Femur (tissue), 1 donor: ENCODE measurements around the gene KRT14.
"Not testable (repeated sequence)": the region's sequence is repeated elsewhere in the genome, so short reads cannot be mapped to it uniquely, and the experiment has no call there.

Experiments used
- DNase-seq: peaks from one replicate; pipeline ENCODE4 v3.0.0-alpha.2; 2017

The KRT14 gene

DNA sequence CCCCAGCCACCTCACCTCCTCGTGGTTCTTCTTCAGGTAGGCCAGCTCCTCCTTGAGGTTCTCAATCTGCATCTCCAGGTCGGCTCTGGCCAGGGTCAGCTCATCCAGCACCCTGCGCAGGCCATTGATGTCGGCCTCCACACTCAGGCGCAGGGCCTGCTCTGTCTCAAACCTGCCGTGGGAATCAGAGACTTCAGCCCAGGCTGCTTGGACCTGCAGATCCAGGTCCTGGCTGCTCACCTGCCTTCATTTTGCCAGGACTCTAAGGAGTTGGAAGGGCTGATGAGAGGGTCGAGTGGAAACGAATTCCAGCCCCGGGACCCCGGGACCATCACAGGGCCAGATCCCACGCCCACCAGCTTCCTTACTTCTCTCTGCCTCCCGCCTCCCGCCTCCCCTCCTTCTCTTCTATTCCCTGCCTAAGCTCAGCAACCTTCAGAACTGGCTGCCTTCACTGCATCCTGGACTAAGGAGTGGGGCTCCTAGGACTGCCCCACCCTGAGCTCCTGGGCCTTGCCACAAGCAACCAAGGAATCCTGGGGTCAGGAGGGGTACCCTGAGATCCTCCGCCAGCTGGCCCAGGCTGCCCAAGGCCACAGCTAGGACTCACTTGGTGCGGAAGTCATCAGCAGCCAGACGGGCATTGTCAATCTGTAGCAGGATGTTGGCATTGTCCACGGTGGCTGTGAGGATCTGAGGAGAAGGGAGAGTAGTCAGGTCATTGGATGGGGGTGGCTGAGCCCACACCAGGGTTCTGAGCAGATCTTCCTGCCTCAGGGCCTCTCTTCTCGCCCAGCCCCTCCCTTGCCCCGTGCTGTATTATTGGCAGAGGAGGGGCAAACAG is 35.9 kb upstream of the KRT14 start:
- DNase-seq, result not testable (repeated sequence)

DNA sequence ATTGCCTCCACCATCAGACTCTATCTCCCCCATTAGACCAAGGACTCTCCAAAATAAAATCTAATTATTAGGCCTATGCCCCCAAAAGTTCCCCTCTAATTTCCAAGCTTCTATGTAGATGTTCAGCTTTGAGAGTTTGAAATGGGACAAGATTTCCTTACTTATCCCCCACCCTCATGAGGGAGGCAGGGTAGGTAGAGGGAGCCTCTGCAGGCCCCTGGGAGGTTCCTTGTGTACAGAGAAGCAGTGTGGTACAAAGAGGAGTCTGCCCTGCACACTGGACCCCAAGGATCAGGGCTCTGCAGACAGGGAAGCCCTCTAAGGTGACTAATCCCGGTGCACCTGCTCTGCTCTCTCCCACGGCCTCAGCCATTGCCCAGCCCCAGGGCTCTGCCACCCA is 35.2 kb upstream of the KRT14 start:
- no peak for DNase-seq

- DNase-seq, result not testable (repeated sequence)
Measured at GRCh38 chr17:41621435-41621817, 34.7 kb upstream of the KRT14 start.

DNA sequence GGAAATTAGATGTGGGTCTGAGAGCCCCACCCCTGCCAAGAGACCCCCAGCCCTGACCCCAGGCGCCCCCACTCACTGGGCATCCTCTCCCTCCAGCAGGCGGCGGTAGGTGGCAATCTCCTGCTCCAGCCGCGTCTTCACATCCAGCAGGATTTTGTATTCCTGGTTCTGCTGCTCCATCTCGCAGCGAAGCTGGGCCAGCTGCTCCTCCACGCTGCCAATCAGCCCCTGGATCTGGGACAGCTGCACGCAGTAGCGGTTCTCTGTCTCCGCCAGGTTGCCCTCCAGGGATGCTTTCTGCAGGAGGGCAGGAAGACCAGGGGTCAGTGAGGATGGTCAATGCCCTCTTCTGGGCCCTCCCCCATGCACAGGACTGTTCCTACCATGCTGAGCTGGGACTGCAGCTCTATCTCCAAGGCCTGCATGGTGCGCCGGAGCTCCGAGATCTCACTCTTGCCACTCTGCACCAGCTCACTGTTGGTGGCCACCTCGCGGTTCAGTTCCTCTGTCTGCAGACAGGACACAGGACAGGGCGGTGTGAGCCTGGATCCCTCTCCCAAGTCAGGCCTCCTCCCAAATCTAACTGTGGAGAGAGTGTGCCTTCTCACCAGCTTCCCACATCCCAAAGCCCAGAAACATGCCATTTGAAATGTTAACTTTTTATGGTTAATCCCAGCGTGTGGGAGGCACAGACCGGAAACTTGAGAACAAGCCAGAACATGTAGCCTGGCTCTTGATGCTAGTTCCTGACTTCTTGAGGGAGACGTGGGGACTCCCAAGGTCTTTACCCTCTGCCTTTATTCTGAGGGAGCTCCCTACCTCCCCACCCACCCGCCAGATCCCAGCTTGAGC is 34.1 kb upstream of the KRT14 start:
- no peak for DNase-seq

- DNase-seq, result not testable (repeated sequence)
Measured at GRCh38 chr17:41619927-41620582, 33.4 kb upstream of the KRT14 start.

GRCh38 chr17:41619036-41619926 is 32.6 kb upstream of the KRT14 start:
- DNase-seq, result no peak

DNA sequence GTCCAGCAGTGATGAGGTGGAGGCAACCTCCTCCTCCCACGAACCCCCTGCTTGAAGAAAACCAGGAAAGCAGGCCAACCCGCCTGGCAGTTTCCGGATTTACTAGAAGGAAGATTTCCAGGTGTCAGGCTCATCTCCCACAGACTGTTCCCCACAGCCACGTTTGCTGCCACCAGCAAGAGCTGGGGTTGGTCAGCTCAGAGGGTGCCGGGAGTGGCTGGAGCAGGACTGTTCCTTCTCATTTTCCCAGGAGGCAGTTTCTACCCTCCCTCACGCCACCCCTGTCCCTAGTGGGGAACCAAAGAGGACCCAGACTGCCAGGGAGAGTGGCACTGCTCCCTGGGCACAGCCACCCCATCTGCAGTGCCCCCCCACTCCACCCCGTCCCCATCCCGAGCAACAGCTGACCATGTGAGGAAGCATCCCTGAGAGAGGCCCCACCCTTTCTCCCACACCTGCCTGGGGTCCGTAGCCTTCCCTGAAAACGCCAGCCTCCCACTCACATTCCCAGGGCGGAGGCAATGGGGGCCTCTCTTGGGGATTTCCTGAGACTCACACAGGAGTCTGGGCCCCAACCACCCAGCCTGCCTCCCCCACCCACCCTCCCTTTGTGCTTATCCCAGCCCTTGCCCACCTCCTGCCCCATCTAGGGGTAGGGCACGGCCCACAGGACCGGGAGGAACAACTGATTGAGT is 31.8 kb upstream of the KRT14 start:
- DNase-seq, result no peak

DNA sequence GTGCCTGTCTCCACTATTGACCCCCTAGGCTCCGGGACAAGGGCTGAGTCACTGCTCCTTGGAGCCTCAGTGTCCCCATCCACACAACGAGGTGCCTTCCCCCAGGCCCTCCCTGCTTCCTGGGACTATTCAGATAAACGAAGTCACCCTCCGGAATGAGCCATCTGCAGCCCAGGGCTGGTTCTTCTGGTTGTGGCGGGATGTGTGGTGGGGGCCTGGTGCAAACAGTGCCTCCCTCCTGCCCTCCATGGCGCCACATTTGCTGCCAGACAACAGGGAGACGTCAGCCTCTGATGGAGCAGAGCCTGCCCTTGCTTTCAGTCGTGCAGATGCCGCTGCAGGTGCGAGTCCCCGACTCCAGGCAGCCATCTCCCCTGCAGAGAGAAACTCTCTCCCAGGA is 31.0 kb upstream of the KRT14 start:
- DNase-seq, result no peak

DNA sequence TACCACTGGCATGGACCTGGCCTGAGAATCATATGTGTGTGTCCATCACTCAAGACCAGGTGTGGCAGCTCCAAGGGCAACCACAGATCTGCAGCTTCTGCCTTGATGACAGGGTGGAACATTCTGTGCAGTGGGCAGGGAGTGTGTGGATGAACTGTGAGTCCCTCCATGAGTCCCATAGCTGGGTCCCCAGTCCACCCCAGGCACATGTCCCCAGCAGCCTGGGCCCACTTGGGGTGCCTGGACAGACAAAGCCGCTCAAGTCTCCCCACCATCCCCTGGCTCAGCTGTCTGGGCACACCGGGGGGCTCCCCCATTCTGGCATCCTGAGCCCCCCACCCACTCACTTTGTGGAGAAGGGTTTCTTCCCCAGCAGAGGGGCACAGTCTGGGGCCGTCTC is 30.4 kb upstream of the KRT14 start:
- no peak for DNase-seq

GRCh38 chr17:41616486-41616885 is 29.8 kb upstream of the KRT14 start:
- DNase-seq, result not testable (repeated sequence)

DNA sequence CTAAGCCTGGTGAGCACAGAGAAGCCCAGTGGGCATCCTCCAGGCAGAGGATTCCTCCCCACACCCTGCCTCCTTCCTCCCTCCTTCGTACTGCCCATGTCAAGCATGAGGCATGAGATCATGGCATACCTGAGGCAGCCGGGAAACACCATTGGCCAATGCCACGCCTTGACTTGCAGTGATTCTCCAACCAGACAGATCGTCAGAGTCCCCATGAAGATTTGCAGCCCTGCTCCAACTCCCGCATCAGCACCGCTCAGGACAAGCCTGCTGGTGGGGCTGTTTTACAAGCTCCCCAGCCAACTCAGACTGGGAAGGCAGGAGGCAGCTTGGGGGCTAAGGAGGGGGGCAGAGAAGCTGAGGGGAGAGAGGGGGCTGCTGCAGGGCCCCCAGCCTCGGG is 28.8 kb upstream of the KRT14 start:
- no peak for DNase-seq

DNA sequence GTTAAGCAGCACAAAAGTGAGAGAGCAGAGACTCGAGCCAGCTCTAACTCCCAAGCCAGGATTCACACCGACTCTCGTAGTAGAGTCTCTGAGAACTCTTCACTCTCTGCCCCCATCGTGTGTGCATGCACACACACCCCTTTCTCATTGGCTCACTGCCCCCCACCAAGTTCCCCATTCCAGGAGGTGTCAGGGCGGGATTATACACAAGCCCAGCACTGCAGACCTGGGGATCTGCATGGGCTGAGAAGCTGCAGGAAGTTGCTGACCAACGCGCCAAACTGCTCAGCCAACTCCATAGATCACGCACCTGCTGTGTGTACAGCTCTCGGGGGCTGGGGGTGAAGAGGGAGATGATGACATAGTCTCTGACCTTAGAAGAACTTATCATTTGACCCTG is 28.1 kb upstream of the KRT14 start:
- DNase-seq, result not testable (repeated sequence)

GRCh38 chr17:41614098-41614497 is 27.4 kb upstream of the KRT14 start:
- DNase-seq, result no peak

GRCh38 chr17:41613277-41614082 is 26.8 kb upstream of the KRT14 start:
- no peak for DNase-seq

- not testable (repeated sequence) for DNase-seq
Measured at GRCh38 chr17:41612376-41613160, 25.9 kb upstream of the KRT14 start, which contains the start of gene KRT16. Gene KRT16, minus strand, starts transcription at chr17:41612767. Its CDS starts 79 bp downstream, at chr17:41612688.

DNA sequence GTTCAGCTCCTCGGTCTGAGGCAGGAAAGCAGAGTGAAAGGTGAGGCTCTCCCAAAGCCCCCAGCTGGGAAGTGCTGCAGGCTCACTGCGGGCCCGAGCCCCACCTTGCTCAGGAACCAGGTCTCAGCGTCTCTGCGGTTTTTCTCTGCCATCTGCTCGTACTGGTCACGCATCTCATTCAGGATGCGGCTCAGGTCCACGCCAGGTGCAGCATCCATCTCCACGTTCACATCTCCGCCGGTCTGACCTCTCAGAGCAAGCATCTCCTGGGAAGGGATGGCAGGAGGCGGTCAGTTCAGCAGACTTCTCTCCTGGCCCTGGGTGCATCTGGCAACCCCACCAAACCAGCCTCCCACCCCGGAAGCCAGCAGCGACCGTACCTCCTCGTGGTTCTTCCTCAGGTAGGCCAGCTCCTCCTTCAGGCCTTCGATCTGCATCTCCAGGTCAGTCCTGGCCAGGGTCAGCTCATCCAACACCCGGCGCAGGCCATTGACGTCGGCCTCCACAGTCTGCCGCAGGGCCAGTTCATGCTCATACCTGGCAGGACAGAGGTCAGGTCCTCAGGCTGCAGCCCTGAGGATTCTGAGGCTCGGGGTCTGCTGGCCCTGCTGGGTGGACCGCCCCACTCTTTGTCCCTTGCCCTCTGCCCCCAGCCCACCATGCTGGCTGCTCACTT is 24.4 kb upstream of the KRT14 start:
- no peak for DNase-seq

DNA sequence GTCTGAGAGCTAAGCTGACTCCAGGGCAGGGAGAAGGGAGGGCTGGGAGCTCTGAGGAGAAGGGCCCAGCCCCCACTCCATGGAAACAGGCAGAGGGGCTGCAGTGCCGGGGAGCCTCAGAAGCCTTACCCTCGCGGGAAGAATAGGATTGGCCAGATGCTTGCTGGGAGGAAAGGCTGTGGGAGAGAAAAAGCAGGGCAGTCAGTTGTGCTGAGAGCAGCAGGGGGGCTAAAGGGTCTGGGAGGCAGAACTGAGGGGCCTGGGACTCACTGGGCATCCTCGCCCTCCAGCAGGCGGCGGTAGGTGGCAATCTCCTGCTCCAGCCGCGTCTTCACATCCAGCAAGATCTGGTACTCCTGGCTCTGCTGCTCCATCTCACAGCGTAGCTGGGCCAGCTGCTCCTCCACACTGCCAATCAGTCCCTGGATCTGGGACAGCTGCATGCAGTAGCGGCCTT is 23.4 kb upstream of the KRT14 start:
- DNase-seq, result not testable (repeated sequence)

GRCh38 chr17:41606930-41607329 is 20.2 kb upstream of the KRT14 start:
- DNase-seq, result not testable (repeated sequence)

DNA sequence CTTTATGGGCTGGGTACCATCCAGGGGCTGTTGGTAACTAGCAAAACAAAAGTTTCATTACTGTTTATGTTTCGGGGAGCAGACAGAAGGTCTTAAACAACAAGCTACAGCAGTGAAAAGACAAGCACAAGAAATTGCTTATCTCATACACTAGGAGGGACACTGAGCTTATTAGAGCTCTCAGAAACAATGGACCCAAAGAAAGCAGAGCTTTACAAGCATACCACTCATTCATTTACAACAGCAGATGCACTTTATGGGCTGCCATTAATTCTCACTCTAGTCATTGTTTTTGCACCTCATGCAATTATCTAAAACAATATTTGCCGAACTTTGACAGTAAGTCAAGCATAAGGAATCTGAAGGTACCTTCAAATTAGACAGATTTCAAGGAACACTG is 15.8 kb upstream of the KRT14 start:
- no peak for DNase-seq
